Peyer's patch (tissue), 4 donors: ENCODE data around the gene RPP14. TPM values are rescaled to one million over a fixed set of nuclear protein-coding genes. Genes with fewer than 3 reads are reported as not detected.

Experiments
- DNase-seq, 3 donors: peaks; one replicate each; pipeline ENCODE4 v3.0.0-alpha.2; 2017 to 2019
- H3K27ac ChIP-seq, 4 donors: fragments of 200-600 bp; sonication (generic); one replicate each; pipeline ENCODE4 v1.5.1; 2016 to 2019
- H3K27me3 ChIP-seq, 2 donors: fragments of 200-600 bp; sonication (generic); one replicate each; pipeline ENCODE4 v1.5.1; 2019
- H3K36me3 ChIP-seq, 3 donors: fragments of 200-600 bp; sonication (generic); one replicate each; pipeline ENCODE4 v1.5.1; 2016 to 2019
- H3K4me1 ChIP-seq, 4 donors: fragments of 200-600 bp; sonication (generic); one replicate each; pipeline ENCODE4 v1.5.1; 2016 to 2019
- H3K4me3 ChIP-seq, 4 donors: fragments of 200-600 bp; sonication (generic); 1 replicate in 3 of 4; 2 replicates in 1 of 4; pipeline ENCODE4 v1.5.1; 2016 to 2019; ENCODE audit warnings: mild to moderate bottlenecking in 1 of 4
- H3K9me3 ChIP-seq, 4 donors: fragments of 200-600 bp; sonication (generic); one replicate each; pipeline ENCODE4 v1.5.1; 2016 to 2019; ENCODE audit warnings: mild to moderate bottlenecking in 1 of 4
- POLR2A ChIP-seq, 2 donors: fragments of 450-650 bp; IDR thresholded peaks; one replicate each; pipeline ENCODE4 v1.5.1; 2017; ENCODE audit warnings: antibody characterized with exemption in 2 of 2, mild to moderate bottlenecking in 2 of 2, moderate library complexity in 2 of 2
- total RNA-seq, 4 donors: library from RNA; depleted of rRNA; stranded (reverse); fragments of >200 nt; gene quantifications; one replicate each; pipeline ENCODE4 v1.1.0, GENCODE V29; 2016
- TF ChIP-seq, protein P1 (sequence below), 6 experiments: fragments of 450-650 bp in 4 of 6; fragments of 200-600 bp in 2 of 6; sonication (generic) in 1 of 6; IDR thresholded peaks; one replicate each; pipeline ENCODE4 v1.5.1; 2017 to 2019; ENCODE audit warnings: antibody characterized with exemption in 6 of 6, mild to moderate bottlenecking in 3 of 6, moderate library complexity in 1 of 6

Gene RPP14
- total RNA-seq, 4 donors from 2014 or later, result 9.9 to 23.1 (median 13.4) TPM

- Histone ChIP-seq H3K36me3 (peaks cover 0 to 4% (median 0%) of the 10 kb centered on the region in 3 donors), H3K9me3 (no peaks in the 10 kb centered on the region), H3K4me1 (peaks cover 0 to 4% (median under 1%) of the 10 kb centered on the region in 4 donors), H3K4me3 (no peak overlapping the region), H3K27ac (no peak overlapping the region), H3K27me3 (no peaks in the 10 kb centered on the region)
- peak in 1 of 3 donors; percentile 58 for DNase-seq
- TF ChIP-seq POLR2A (IDR thresholded peaks at IDR 0.05), result no peak
- TF ChIP-seq, protein P1, sequence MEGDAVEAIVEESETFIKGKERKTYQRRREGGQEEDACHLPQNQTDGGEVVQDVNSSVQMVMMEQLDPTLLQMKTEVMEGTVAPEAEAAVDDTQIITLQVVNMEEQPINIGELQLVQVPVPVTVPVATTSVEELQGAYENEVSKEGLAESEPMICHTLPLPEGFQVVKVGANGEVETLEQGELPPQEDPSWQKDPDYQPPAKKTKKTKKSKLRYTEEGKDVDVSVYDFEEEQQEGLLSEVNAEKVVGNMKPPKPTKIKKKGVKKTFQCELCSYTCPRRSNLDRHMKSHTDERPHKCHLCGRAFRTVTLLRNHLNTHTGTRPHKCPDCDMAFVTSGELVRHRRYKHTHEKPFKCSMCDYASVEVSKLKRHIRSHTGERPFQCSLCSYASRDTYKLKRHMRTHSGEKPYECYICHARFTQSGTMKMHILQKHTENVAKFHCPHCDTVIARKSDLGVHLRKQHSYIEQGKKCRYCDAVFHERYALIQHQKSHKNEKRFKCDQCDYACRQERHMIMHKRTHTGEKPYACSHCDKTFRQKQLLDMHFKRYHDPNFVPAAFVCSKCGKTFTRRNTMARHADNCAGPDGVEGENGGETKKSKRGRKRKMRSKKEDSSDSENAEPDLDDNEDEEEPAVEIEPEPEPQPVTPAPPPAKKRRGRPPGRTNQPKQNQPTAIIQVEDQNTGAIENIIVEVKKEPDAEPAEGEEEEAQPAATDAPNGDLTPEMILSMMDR (IDR thresholded peaks at IDR 0.05), result no peak
Measured at GRCh38 chr3:58342676-58343075, 36.6 kb downstream of the RPP14 start.

DNA sequence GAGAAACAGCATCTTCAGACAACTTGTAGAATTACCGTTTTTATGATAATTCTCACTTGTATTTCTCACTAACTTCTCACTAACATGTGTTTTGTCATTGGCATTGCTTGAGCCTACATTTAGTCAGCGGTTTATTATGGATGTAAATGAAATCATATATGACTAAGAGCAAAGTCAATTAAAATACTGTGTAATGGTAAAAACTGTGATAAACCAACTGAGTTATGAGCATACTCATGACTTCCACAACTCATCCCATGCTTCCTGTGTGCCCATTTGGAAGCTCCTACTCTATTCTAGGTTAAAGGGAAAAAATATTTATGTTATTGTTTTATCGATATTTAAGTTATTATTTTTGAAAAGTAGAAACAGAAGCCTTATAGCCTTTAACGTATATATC lies 39.4 kb downstream of the RPP14 start:
- Histone ChIP-seq H3K27ac (peak overlapping the region in 1 of 4 donors; percentile 26), H3K4me1 (peaks cover 0 to 18% (median 4%) of the 10 kb centered on the region in 4 donors), H3K9me3 (no peaks in the 10 kb centered on the region), H3K27me3 (no peaks in the 10 kb centered on the region), H3K36me3 (peaks cover 0 to 4% (median 0%) of the 10 kb centered on the region in 3 donors), H3K4me3 (no peak overlapping the region)
- no peak for TF ChIP-seq POLR2A (IDR thresholded peaks at IDR 0.05)
- TF ChIP-seq, protein P1 (IDR thresholded peaks at IDR 0.05), result no peak
- no peak for DNase-seq

DNA sequence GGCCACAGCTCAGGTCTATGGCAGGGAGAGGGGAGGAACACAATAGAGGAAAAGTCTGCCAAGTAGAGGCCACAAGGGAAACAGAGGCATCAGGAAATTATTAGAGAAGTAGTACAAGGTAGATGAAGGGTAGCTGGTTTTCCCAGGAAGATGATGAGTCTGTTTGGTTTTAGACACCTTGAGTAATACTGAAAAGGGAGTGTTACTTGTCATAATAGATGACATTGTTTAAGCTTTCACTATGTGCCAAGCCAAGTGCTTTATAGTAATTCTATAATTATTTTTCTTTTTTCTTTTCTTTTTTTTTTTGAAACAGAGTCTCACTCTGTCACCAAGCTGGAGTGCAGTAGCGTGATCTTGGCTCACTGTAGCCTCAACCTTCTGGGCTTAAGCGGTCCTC lies 40.3 kb downstream of the RPP14 start:
- H3K4me1 ChIP-seq, result peaks cover 0 to 18% (median 2%) of the 10 kb centered on the region in 4 donors
- peaks cover 0 to under 1% (median 0%) of the 10 kb centered on the region in 3 donors for H3K36me3 ChIP-seq
- H3K27me3 ChIP-seq, result no peaks in the 10 kb centered on the region
- TF ChIP-seq, protein P1 (IDR thresholded peaks at IDR 0.05), result no peak
- TF ChIP-seq POLR2A (IDR thresholded peaks at IDR 0.05), result no peak
- H3K4me3 ChIP-seq, result no peak overlapping the region
- no peak overlapping the region for H3K27ac ChIP-seq
- no peaks in the 10 kb centered on the region for H3K9me3 ChIP-seq
- no peak for DNase-seq

DNA sequence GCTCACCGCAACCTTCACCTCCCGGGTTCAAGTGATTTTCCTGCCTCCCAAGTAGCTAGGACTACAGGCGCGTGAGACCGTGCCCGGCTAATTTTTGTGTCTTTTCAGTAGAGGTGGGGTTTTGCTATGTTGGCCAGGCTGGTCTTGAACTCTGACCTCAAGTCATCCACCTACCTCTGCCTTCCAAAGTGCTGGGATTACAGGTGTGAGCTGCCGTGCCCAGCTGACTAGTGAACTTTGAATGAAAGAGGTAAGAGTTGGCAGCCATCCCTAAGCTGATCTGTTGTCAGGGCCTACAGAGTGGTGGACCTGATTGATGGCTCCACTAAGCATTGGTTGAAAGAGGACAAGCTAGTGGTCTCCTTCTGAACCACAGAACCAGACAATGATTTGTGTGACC lies 41.9 kb downstream of the RPP14 start:
- H3K4me3 ChIP-seq, result no peak overlapping the region
- no peaks in the 10 kb centered on the region for H3K9me3 ChIP-seq
- H3K36me3 ChIP-seq, result no peaks in the 10 kb centered on the region
- TF ChIP-seq POLR2A (IDR thresholded peaks at IDR 0.05), result no peak
- TF ChIP-seq, protein P1 (IDR thresholded peaks at IDR 0.05), result no peak
- peak in 1 of 3 donors; percentile 50 for DNase-seq
- H3K4me1 ChIP-seq, result peaks cover 0 to 18% (median 5%) of the 10 kb centered on the region in 4 donors
- no peaks in the 10 kb centered on the region for H3K27me3 ChIP-seq
- peak overlapping the region in 1 of 4 donors; percentile 48 for H3K27ac ChIP-seq

DNA sequence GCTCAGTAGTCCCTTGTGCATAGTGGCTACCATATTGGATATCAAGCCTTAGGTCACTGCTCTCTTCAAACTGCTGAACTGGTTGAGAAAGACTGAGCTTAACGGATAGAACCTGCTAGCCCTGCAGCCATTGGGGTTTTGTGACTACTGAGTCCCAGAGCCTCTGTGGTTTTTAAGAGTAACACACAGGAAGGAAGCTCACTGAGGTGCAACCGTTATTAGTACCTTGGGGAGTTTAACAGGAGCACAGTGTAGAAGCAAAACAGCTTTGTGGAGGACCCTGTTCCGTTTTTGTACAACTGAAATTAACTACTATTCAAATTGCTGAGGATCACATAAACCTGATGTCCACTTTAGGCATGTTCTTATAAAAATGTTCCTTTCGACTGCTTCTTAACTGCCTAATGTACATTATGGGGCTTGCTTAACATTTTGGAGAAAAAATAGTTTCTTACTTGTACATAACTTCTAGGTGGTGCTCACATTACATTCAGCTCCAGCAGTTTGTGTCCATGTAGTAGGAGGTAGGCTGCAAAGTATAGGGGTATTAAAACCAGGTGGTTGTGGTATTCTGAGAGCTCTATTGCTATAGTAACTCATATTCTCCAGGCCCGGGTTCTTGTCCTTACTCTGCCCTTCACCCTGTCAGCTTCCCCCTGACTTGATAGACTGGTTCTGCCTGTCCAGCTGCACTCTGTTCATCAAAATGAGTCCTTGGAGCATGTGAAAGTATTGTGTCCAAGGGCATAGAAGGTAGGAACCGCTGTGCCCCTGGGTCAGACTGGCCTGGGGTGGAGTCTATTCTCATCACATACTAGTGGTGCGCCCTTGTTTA lies 44.0 kb downstream of the RPP14 start:
- Histone ChIP-seq H3K4me1 (peaks cover 0 to 18% (median 5%) of the 10 kb centered on the region in 4 donors), H3K9me3 (no peaks in the 10 kb centered on the region), H3K27ac (peak overlapping the region in 2 of 4 donors; percentile 62 to 77), H3K4me3 (no peak overlapping the region), H3K27me3 (no peaks in the 10 kb centered on the region), H3K36me3 (no peaks in the 10 kb centered on the region)
- DNase-seq, result peak in 2 of 3 donors; percentile 71 to 72
- no peak for TF ChIP-seq POLR2A (IDR thresholded peaks at IDR 0.05)
- TF ChIP-seq, protein P1 (IDR thresholded peaks at IDR 0.05), result no peak
